A673 (cell line): ENCODE data around the gene RELL2.

Experiments
- CTCF ChIP-seq: fragments of 300-800, 200-600 bp; sonication (generic); conservative IDR thresholded peaks from 2 replicates; pipeline ENCODE4 v1.5.1; 2017; ENCODE audit warnings: low read depth, mild to moderate bottlenecking, antibody characterized with exemption, low read length, moderate library complexity, mixed read lengths
- EZH2 ChIP-seq: fragments of 200-600 bp; sonication (generic); IDR thresholded peaks from 2 replicates; pipeline ENCODE4 v1.6.1; 2017; ENCODE audit warnings: borderline replicate concordance, low read depth, mild to moderate bottlenecking, mixed read lengths, antibody characterized with exemption, low read length; ENCODE audit not compliant: poor library complexity, severe bottlenecking

GRCh38 chr5:141640051-141640415, 3.2 kb downstream of the RELL2 start:
- TF ChIP-seq CTCF: no peak
- TF ChIP-seq EZH2: no peak
